ENCODE data around the gene UBAC2.

UBAC2 gene

GRCh38 chr13:99200432-99201167 is at the start of gene UBAC2:
UBAC2 (plus strand) TSS chr13:99200854; CDS start chr13:99200909, 55 bp downstream.
- peak; percentile 37 to 96 (median 88) for DNase-seq

GRCh38 chr13:99151516-99151915 is 49.1 kb upstream of the UBAC2 start:
- DNase-seq, result no peak

GRCh38 chr13:99153219-99153618 is 47.4 kb upstream of the UBAC2 start:
- DNase-seq, result no peak

GRCh38 chr13:99154064-99154463 is 46.6 kb upstream of the UBAC2 start:
- DNase-seq, result no peak

- DNase-seq, result no peak
These were observed 44.8 kb upstream of the UBAC2 start for GRCh38 chr13:99155821-99156220.

GRCh38 chr13:99157046-99157445 is 43.6 kb upstream of the UBAC2 start:
- DNase-seq, result no peak

GRCh38 chr13:99158846-99159245 is 41.8 kb upstream of the UBAC2 start:
- DNase-seq, result no peak

GRCh38 chr13:99159331-99160061 is 41.2 kb upstream of the UBAC2 start:
- no peak for DNase-seq

GRCh38 chr13:99160415-99160814 is 40.2 kb upstream of the UBAC2 start:
- DNase-seq, result no peak

- no peak for DNase-seq
These were observed 39.1 kb upstream of the UBAC2 start for GRCh38 chr13:99161512-99161911.

GRCh38 chr13:99162567-99163361 is 37.9 kb upstream of the UBAC2 start:
- DNase-seq, result no peak

GRCh38 chr13:99164226-99164625 is 36.4 kb upstream of the UBAC2 start:
- no peak for DNase-seq

- no peak for DNase-seq
These were observed 34.7 kb upstream of the UBAC2 start for GRCh38 chr13:99165753-99166587.

GRCh38 chr13:99172951-99173350 is 27.7 kb upstream of the UBAC2 start:
- no peak for DNase-seq

GRCh38 chr13:99173606-99174005 is 27.0 kb upstream of the UBAC2 start:
- no peak for DNase-seq

GRCh38 chr13:99174533-99175100 is 26.0 kb upstream of the UBAC2 start:
- DNase-seq, result no peak

GRCh38 chr13:99176309-99177276 is 24.1 kb upstream of the UBAC2 start:
- DNase-seq, result peak in 44 of 51 donors; percentile 3 to 73 (median 25)

- DNase-seq, result no peak
These were observed 22.0 kb upstream of the UBAC2 start for GRCh38 chr13:99178636-99179035.

GRCh38 chr13:99179460-99179859 is 21.2 kb upstream of the UBAC2 start:
- no peak for DNase-seq

- DNase-seq, result no peak
These were observed 18.2 kb upstream of the UBAC2 start for GRCh38 chr13:99182439-99182838.
